HPDE6-E6E7 (cell line): ENCODE results near the gene OAS3.
"Not testable (repeated sequence)": the region's sequence is repeated elsewhere in the genome, so short reads cannot be mapped to it uniquely, and the experiment has no call there.

Experiments
- DNase-seq: peaks from one replicate; pipeline ENCODE4 v3.0.0; 2011; ENCODE audit warnings: missing footprints; ENCODE audit errors: extremely low spot score

The OAS3 gene

DNA sequence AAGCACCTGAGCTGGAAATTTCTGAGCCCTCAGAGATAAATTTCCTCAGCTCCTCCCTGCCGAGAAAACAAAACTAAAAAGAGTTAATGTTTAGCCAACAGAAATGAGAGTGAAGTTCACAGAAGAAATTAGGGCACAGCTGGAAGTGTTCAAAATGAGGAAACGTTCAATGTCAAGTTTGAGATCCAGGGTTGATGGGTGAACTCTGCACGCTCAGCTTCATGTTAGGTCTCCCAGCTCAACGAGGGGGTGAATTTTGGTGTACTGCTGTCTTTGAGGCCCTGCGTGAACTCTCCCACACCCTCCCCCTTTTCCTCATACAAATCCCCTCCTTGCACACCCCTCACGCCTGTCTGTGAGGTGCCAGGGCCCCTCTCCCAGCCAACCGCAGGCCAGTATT lies 13.3 kb upstream of the OAS3 start:
- DNase-seq: no peak

GRCh38 chr12:112926416-112927033 lies 11.7 kb upstream of the OAS3 start:
- not testable (repeated sequence) for DNase-seq

DNA sequence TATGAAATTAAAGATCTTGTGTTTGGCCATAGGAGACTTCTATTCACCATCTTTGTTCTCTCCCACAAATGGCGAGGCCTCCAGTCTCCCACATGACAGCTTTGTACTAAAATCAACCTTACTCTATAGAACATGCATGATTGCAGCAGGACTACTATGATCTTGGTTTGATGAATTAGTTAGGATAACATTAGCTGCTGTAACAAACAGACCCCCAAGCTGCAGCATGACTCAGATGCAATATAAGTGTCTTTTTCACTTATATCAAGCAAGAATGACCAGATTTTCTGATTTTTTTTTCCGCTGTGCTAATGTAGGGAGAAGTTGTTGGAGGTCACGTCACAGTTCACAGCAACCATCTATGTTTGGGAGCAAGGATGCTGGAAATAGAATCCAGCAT lies 10.8 kb upstream of the OAS3 start:
- no peak for DNase-seq

- no peak for DNase-seq
These were observed 10.3 kb upstream of the OAS3 start for GRCh38 chr12:112927925-112928324.

GRCh38 chr12:112928978-112929377 lies 9.3 kb upstream of the OAS3 start:
- no peak for DNase-seq

DNA sequence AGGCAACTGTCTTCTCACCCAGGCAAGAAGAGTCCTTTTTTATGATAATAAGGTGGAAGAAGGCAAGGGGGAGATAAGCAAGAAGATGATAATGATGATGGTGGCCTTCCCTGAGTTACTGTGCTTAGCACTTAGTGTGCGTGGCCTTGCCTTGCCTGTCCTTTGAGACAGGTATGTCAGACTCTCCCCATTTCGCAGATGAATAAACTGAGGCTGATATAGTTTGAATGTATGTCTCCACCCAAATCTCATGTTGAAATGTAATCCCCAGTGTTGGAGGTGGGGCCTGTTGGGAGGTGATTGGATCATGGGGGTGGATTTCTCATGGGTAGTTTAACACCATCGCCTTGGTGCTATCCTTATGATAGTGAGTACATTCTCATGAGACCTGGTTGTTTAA lies 8.6 kb upstream of the OAS3 start:
- DNase-seq: no peak

GRCh38 chr12:112930350-112930749 lies 7.9 kb upstream of the OAS3 start:
- no peak for DNase-seq

- DNase-seq: no peak
These were observed 5.7 kb upstream of the OAS3 start for GRCh38 chr12:112932485-112933128.

DNA sequence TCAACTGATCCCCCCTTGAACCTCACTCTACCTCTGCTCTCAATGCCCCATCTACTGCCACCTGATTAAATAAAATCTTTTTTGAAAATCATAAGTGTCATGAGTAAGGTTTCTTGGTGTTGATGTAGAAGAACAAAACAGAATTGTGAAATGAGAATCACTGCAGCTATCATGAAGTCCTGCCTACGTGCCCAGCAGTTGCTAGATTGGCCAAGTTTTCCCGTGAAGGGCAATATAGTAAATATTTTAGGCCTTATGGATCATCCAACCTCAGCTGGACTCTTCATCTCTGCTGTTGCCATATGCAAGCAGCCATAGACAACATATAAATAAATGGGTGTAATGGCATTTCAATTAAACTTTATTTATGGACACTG lies 5.2 kb upstream of the OAS3 start:
- no peak for DNase-seq

DNA sequence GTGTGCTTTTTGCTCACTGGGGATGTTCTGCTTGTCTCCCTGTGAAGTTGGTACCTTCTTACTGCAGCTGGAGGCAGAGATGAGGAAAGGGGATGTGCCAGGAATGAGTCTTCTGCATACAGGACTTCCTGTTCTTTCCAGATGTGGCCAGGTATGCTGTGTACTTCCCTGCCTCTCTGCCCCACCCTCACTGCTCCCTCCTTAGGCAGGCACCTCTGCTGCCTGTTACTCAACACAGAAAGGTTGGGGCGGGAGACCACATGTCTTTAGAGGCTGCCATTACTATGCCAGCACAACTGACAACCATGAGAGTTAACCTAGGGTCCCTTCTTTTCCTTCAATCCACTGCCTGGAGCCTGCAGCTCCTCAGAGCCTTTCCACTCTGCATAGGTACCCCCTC lies 2.0 kb upstream of the OAS3 start:
- DNase-seq: peak; percentile 42

GRCh38 chr12:112936927-112937326 lies 1.3 kb upstream of the OAS3 start:
- peak; percentile 84 for DNase-seq

DNA sequence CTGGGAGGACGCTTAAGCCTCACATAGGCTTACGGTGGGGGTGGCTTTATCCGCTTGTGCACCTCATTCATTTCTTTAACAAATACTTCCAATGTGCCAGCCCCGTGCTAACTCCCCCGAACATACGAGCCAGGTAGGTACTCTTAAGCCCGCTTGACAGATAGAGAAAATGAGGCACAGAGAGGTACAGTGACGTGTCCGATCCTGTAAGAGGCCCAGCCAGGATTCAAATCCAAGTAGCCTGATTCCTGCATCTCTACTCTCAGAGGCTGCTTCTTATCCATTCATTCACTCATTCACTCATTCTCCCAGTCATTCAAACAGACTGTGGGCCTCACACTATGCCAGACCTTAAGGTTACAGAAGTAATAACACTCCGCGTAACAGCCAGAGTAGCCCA lies 477 bp downstream of the OAS3 start:
- no peak for DNase-seq

DNA sequence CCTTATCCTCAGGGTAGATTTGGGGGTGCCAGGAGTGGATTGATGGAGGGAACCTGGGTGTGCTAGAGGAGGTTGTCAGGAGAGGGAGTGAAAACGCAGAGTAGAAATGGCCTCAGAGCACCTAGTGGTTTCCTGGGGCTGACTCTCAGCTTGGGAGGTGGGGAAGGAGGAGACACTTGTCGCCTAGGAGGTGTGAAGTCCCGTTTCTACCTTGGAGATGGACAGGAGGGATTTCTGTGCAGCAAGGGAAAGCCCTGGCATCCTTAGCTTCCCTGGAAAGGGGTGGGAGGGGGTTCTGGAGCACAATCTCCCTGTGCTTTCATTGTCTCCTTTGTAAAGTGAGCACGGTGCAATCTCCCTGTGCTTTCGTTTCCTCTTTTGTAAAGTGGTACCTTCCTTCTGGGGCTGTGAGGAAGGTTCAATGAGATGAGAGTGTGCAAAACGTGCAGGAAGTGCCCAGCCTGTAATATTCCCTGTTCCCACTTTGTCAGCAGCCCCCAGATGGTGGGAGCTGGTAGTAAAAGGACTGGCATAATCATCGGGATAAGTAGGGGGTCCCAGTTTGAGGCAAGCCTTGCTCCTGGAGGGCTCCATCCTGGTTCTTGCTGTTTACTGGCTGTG lies 1.6 kb downstream of the OAS3 start:
- DNase-seq: no peak

GRCh38 chr12:112941528-112942335 lies 3.5 kb downstream of the OAS3 start:
- no peak for DNase-seq

GRCh38 chr12:112942572-112942971 lies 4.3 kb downstream of the OAS3 start:
- DNase-seq: no peak

DNA sequence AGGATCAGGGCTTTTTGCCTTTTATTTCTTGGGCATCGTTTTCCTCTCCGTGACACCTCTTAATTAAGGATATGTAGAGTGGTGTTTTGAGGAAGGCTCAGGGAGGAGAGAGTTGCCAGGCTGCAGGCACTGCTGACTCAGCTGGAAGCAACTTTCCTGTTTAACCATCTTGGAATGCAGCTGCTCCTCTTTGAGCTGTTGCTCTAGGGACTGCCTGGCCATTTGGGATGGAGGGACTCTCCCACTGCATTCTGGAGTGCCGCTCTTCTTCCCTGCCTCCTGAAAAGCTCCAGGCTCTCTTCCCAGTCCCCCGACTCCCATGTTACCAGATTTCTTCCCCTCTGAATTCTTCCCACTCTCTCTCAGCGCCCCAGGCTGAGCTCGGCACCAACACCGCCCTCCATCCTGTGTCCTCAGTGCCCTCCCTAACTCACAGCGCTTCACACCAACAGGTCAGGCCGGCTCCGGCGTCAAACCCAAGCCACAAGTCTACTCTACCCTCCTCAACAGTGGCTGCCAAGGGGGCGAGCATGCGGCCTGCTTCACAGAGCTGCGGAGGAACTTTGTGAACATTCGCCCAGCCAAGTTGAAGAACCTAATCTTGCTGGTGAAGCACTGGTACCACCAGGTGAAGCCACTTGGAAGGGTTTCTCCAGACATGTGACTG lies 5.9 kb downstream of the OAS3 start:
- DNase-seq: no peak

GRCh38 chr12:112945515-112945914 lies 7.2 kb downstream of the OAS3 start:
- no peak for DNase-seq

- no peak for DNase-seq
These were observed 8.1 kb downstream of the OAS3 start for GRCh38 chr12:112946236-112947000.

DNA sequence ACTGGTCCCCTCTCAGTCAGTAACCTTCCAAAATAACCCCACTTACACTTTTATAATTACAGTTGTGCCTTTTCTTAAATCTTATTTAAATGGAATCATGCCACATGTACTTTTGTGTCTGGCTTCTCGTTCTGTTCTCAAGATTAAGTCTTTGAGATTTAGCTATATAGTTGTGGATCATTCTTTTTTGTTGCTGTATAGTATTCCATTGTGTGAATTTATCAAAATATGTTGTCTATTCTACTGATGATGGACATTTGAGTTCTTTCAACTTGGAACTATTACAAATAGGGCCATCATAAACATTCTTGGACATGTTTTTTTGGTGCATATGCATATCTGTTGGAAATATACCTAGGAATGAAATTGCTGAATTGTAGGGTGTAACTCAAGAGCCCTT lies 9.0 kb downstream of the OAS3 start:
- DNase-seq: no peak

- DNase-seq: no peak
These were observed 9.5 kb downstream of the OAS3 start for GRCh38 chr12:112947761-112948160.

DNA sequence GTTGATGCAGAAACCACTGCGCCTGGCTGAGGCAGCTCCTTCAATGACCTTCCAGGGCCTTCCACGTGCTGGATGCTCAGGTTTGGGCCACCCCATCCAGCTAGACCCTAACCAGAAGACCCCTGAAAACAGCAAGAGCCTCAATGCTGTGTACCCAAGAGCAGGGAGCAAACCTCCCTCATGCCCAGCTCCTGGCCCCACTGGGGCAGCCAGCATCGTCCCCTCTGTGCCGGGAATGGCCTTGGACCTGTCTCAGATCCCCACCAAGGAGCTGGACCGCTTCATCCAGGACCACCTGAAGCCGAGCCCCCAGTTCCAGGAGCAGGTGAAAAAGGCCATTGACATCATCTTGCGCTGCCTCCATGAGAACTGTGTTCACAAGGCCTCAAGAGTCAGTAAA lies 10.5 kb downstream of the OAS3 start:
- DNase-seq: no peak
